Measurements from ENCODE around the gene MMP28.
A peak's percentile ranks its signal among the peaks of the same experiment; 100 is the strongest.

The MMP28 gene

DNA sequence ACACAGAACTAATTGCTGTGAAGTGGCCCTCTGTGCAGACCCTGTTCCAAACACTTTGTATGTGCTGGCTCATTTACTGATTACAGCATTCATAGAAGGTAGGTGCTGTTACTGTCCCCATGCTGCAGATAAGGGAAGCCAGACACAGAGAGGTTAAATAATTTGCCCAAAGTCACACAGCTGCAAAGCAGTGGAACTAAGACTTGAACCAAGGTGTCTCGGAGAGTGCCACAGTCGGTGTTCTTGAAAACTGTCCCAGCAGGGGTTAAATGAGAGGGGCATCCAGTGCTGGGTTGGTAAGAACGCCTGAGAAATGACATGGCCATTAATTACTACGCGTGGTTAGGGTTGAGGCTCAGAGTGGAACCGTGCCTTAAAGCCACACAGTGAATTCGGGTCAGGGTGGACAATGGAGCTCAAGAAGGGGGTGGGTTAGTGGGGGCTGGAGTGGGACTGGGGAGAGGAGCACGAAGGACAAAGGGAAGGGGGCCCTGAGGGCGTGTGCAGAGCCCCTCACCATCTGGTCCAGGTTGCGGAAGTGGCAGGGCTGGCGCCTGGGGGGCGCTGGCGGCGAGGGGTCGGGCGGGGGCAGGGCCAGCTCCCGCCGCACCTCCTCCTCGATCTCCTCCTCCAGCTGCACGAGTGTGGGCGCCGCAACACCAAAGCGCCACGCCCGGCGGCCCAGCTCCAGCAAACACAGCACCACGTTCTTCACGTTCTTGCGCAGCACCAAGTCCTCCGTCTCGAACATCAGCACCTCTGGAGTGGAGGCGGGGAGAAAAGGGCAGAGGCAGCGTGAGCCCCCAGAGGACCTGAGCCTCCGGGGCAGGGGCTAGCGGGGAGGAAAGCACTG lies 45.7 kb downstream of the MMP28 start:
- DNase-seq, result peak; percentile 45 to 47
- TF ChIP-seq GATA1 (IDR thresholded peaks at IDR 0.05; ENCODE audit: low read depth, low read length), result no peak
- no peak for TF ChIP-seq POLR2A (IDR thresholded peaks at IDR 0.05; ENCODE audit: low read length)

DNA sequence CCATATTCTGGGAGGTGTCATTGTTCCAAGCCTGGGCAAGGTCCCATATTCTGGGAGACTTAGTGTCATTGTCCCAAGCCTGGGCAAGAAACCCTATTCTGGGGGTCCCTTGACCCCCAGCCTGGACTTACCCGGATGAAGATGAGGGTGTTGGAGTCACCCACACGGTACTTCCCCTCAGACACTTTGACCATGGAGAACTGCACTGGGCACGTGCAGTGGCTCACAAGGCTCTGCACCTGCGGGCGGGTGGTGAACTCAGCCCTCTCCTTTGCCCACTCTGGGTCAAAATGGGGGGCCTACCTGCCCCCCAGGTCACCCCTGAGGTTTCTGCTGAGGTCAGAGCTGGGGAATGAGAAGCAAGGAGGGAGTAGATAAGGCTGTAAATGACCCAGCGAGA lies 46.5 kb downstream of the MMP28 start:
- TF ChIP-seq GATA1 (IDR thresholded peaks at IDR 0.05; ENCODE audit: low read depth, low read length) (no peak), POLR2A (IDR thresholded peaks at IDR 0.05; ENCODE audit: low read length) (no peak)
- no peak for DNase-seq

DNA sequence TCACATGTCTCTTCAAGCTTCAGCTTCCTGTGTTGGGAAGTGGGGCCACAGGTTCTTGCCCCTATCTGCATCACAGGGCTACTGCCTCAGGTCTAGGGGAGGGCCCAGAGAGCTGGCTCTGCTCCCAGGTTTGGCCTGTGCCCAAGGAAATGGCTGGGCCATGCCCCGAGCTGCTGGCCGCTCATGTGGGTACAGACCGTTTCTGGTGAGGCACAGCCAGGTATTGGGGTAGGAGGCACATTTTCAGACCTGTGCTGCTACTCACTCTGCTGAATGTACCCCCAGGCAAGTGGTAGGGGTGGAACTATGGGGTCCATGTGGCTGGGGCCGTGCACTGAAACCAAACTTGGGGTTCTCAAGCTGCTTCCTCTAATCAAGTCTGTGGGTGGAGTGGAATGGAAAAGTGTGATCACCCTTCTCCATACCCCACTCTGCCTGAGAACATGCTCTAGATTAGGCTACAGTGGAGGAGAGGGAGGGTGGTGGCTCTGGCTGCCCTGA lies 47.0 kb downstream of the MMP28 start:
- peak; percentile 22 to 27 for DNase-seq

DNA sequence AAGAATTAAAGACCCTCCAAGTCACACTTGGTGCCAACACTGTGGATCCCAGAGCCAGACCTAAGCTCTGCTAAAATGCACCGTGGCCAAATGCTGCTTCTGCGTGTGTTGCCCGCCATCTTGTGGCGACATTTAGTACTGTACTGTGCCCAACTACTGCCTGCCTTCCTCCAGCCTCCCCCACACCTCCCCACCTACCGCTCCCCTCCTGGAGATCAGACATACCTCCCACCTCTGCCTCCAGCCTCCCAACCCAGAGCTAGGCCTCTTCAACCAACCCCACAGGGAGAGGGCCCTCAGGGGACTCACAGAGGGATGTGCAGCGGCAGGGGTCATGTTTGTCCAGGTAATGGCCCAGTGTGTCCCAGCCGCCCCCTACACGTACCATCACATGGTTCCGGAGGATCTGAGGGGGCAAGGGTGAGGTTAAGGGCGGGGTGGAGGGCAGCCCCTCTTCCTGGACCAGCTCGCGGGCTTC lies 47.9 kb downstream of the MMP28 start:
- DNase-seq, result peak; percentile 79 to 88
- TF ChIP-seq GATA1 (IDR thresholded peaks at IDR 0.05; ENCODE audit: low read depth, low read length), result no peak
- TF ChIP-seq POLR2A (IDR thresholded peaks at IDR 0.05; ENCODE audit: low read length), result no peak

More for the DNA sequence above, 47.0 kb downstream of the MMP28 start:
- peak; percentile 58 for TF ChIP-seq POLR2A (IDR thresholded peaks at IDR 0.05; ENCODE audit: low read length)
- no peak for TF ChIP-seq GATA1 (IDR thresholded peaks at IDR 0.05; ENCODE audit: low read depth, low read length)

DNA sequence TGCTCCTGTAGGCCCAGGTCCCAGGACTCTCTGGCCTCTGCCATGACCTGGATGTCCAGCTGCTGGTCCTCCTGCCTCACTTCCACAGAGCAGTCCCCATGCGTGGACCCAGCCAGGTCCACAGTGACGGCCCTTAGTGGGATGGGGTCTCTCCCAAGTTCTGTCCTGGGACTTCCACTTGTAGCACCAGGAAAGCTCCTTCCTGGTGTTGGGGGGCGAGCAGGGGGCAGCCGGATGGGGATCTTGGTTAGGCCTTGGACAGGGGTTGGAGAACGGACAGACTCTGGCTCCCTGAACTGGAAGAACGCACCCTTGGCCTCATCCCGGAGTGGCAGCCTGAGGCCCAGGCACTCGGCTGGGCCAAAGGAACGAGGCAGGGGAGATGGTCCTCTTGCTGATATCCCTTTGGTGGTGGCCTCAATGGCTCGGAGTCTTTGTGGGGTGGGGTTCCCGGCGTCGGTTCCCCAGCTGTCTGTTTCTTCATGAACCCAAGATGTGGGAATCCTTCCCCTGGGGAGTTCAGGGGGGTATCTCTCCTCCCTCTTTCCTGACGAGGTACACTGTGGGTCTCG lies 49.6 kb downstream of the MMP28 start:
- TF ChIP-seq POLR2A (IDR thresholded peaks at IDR 0.05; ENCODE audit: low read length) (no peak), GATA1 (IDR thresholded peaks at IDR 0.05; ENCODE audit: low read depth, low read length) (no peak)
- DNase-seq, result no peak

DNA sequence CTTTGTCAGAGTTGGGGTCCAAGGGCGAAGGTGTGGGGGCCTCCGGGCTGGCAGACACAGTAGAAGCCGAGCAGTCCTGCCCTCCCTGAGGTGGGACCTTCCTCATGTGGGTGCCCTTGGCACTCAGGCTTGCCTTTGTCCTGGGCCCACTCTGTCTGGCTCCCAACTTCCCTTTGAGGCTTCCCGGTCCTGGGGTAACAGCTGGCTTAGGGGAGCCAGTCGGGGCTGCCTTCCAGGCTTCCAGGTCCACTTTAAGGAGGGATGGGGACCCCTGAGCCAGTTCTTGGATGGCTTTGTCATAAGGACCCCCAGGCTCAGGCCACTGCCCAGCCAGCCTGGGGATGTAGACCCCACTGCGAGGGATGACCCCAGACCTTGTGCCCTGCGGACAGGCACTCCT lies 50.2 kb downstream of the MMP28 start:
- TF ChIP-seq GATA1 (IDR thresholded peaks at IDR 0.05; ENCODE audit: low read depth, low read length), result no peak
- no peak for TF ChIP-seq POLR2A (IDR thresholded peaks at IDR 0.05; ENCODE audit: low read length)

DNA sequence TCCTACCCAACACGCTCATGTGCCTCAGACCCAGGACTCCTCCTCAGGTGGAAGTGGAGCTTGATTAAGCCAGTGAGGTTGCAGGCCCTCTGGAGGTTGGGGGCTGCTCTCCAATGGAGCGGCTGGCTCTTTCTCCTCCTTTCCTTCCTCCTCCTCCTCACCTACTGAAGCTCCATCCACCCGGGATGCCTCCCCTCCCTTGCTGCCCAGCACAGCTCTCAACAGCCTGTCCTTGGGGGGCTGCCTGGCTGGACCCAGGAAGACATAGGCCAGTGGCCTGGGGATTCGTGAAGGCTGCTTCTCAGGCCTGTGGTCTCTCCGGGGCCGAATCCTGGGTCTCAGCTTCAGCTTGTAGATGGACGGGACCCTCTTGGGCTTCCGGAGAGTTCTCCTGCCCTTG lies 50.6 kb downstream of the MMP28 start:
- TF ChIP-seq GATA1 (IDR thresholded peaks at IDR 0.05; ENCODE audit: low read depth, low read length) (no peak), POLR2A (IDR thresholded peaks at IDR 0.05; ENCODE audit: low read length) (no peak)
- DNase-seq, result no peak

More for the DNA sequence above, 50.2 kb downstream of the MMP28 start:
- no peak for DNase-seq

DNA sequence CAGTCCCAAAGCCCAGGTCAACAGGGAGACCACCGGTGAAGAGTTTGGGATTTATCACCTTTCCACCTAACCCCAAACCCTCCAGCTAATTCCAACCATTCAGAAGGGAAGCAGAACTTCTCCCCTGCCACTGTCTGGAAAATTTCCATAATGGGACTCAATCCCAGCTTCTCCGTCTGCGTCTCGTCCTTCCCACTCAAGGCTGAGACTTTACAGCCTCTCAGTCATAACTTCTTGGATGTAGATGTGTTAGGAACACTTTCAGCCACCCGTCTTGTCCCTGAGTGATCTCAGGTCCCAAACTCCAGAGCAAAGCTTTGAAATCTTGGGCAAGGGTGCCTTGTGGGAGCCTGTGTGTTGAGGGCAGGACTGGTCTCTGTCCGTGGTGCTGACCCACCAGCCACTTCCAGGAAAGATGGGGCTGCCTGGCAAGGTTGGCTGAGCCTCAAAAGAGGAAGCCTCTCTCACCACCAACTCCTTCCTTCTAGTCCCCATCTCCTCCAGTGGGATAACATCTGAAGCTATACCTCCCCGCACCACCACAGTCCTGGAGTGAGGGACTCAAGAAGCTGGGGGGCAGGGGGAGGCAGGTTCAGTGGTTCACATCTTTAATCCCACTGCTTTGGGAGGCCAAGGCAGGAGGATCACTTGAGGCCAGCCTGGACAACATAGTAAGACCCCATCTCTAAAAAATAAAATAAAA lies 51.7 kb downstream of the MMP28 start:
- DNase-seq, result peak; percentile 32 to 37
- TF ChIP-seq POLR2A (IDR thresholded peaks at IDR 0.05; ENCODE audit: low read length), result no peak
- TF ChIP-seq GATA1 (IDR thresholded peaks at IDR 0.05; ENCODE audit: low read depth, low read length), result no peak

DNA sequence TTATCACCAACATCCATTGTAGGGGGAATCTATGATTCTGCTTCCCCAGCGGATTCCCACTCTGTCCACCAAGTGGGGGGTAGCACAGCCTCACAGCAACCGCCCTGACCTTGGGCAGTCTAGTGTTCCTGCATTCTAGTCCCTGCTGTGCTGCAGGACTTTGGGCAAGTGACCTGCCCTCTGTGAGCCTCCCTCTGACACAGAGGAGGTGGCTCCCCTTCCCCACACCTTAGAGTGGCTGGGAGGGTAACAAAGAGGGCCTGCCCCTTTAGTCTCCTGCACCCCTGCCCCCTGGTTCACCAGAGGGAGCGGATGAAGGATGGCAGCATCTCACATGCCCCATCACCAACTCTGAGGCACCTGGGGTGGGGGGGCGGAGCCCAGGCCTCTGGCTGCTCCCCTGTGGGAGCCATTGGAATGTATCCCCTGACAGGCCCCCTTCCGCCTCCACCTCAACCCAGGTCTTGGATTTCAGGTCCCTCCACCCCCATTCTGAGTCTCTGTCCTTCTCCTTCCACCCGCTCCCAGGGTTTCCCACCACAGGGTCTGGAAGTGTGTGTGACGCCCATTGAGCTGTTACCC lies 52.5 kb downstream of the MMP28 start:
- no peak for DNase-seq
- TF ChIP-seq POLR2A (IDR thresholded peaks at IDR 0.05; ENCODE audit: low read length) (no peak), GATA1 (IDR thresholded peaks at IDR 0.05; ENCODE audit: low read depth, low read length) (no peak)

DNA sequence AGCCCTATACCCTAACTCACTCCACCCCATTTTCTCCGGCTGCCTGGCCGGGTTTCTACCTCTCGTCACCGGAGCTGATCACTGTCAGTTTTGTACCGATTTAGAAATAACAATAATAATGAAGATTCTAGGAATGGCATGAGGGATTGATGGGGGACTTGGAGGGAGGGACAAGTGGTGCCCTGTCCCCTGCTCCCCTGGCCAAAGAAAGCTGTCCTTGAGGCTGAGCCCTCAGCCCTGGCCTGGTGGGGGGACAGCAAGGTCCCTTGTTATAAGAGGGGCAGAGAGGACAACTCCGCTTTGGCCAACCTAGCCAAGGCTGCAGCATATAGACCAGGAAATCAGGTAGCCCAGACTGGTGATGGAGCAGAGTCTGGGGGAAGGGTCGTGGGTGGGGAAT lies 52.9 kb downstream of the MMP28 start:
- TF ChIP-seq POLR2A (IDR thresholded peaks at IDR 0.05; ENCODE audit: low read length), result no peak
- no peak for TF ChIP-seq GATA1 (IDR thresholded peaks at IDR 0.05; ENCODE audit: low read depth, low read length)
- DNase-seq, result no peak

DNA sequence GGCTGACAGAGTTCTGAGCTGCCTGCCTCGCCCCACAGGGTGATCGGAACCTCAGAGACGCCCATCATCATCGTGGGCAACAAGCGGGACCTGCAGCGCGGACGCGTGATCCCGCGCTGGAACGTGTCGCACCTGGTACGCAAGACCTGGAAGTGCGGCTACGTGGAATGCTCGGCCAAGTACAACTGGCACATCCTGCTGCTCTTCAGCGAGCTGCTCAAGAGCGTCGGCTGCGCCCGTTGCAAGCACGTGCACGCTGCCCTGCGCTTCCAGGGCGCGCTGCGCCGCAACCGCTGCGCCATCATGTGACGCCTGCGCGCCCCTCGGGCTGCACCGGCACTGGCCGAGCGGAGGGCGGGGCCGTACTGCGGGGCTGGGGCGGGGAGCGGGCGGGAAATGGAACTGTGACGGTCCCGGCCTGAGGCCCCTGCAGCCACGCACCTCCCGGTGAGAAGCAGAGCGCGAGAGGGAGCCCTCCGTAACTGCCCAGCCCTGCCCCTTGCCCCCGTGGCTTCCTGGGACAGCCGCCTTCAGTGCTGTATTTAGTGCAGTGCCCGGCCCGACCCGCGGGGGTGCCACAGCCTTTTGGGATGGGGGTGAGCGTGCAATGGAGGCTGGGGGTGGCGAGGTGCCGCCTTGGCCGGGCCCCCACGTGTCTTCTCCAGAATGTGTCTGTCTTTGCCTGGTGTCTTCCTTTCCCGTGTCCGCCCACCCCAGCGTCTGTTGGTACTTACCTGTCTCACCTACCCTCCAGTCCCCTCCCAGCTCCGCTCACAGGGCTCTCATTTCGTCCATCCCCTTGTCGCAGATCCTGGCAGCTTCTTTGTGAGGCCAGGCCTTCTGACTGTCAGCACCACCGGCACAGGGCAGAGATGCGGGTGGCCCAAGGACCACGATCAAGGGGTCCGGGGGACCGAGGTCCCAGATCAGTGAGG lies 54.2 kb downstream of the MMP28 start:
- TF ChIP-seq POLR2A (IDR thresholded peaks at IDR 0.05; ENCODE audit: low read length) (no peak), GATA1 (IDR thresholded peaks at IDR 0.05; ENCODE audit: low read depth, low read length) (no peak)
- peak; percentile 41 to 53 for DNase-seq

DNA sequence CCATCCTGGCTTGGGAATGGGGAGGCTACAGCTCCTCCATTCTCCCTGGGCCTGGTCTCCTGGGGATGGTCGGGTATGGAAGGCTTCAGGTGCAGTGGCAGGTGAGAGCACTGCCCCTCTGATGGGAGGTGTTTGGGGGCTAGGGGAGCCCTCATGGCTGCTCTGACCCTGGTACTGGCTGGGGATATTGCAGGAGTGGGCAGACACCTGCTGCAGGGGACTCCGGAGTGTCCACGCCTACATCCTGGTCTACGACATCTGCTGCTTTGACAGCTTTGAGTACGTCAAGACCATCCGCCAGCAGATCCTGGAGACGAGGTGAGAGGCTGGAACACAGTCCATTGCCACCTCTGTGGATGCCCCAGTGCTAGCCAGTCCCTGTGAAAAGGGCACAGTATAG lies 55.2 kb downstream of the MMP28 start:
- no peak for TF ChIP-seq POLR2A (IDR thresholded peaks at IDR 0.05; ENCODE audit: low read length)
- DNase-seq, result no peak
